ENCODE data around the gene LAMC3. TPM values are rescaled to one million over a fixed set of nuclear protein-coding genes. Genes with fewer than 3 reads are reported as not detected.

The LAMC3 gene
- total RNA-seq, 2 experiments from 2014 or later, result 0.19 to 0.20 TPM

GRCh38 chr9:131015876-131016397, 7.0 kb downstream of the LAMC3 start:
- Mint-ChIP-seq H3K4me1 (no peaks in the 10 kb centered on the region), H3K27me3 (peaks cover 5% of the 10 kb centered on the region), H3K9me3 (no peaks in the 10 kb centered on the region), H3K4me3 (no peak overlapping the region), H3K36me3 (no peaks in the 10 kb centered on the region), H3K27ac (no peak overlapping the region)
- DNase-seq, result no peak
- POLR2A ChIA-PET, result no interaction called here
- no peak for ATAC-seq (ENCODE audit: low read depth)

- Mint-ChIP-seq H3K36me3 (no peaks in the 10 kb centered on the region), H3K27ac (no peak overlapping the region), H3K4me3 (no peak overlapping the region), H3K27me3 (peaks cover 6% of the 10 kb centered on the region), H3K4me1 (no peaks in the 10 kb centered on the region), H3K9me3 (no peaks in the 10 kb centered on the region)
- POLR2A ChIA-PET, result no interaction called here
- DNase-seq, result no peak
- ATAC-seq (ENCODE audit: low read depth), result no peak
These were observed 8.1 kb downstream of the LAMC3 start for GRCh38 chr9:131017067-131017466.

- Mint-ChIP-seq H3K4me3 (no peak overlapping the region), H3K27ac (no peak overlapping the region), H3K36me3 (no peaks in the 10 kb centered on the region), H3K4me1 (peaks cover 3% of the 10 kb centered on the region), H3K9me3 (no peaks in the 10 kb centered on the region), H3K27me3 (peaks cover 6% of the 10 kb centered on the region)
- DNase-seq (no peak), ATAC-seq (ENCODE audit: low read depth) (no peak)
- POLR2A ChIA-PET, result no interaction called here
These were observed 9.6 kb downstream of the LAMC3 start for GRCh38 chr9:131018621-131019020.

- Mint-ChIP-seq H3K36me3 (no peaks in the 10 kb centered on the region), H3K27ac (no peak overlapping the region), H3K4me3 (no peak overlapping the region), H3K9me3 (no peaks in the 10 kb centered on the region), H3K27me3 (peaks cover 8% of the 10 kb centered on the region), H3K4me1 (peaks cover 3% of the 10 kb centered on the region)
- DNase-seq (no peak), ATAC-seq (ENCODE audit: low read depth) (no peak)
- POLR2A ChIA-PET, result no interaction called here
These were observed 10.6 kb downstream of the LAMC3 start for GRCh38 chr9:131019388-131020239.

GRCh38 chr9:131020388-131020787, 11.4 kb downstream of the LAMC3 start:
- Mint-ChIP-seq H3K4me1 (peaks cover 3% of the 10 kb centered on the region), H3K4me3 (no peak overlapping the region), H3K36me3 (no peaks in the 10 kb centered on the region), H3K9me3 (no peaks in the 10 kb centered on the region), H3K27ac (no peak overlapping the region), H3K27me3 (peaks cover 10% of the 10 kb centered on the region)
- POLR2A ChIA-PET, result no interaction called here
- no peak for DNase-seq
- no peak for ATAC-seq (ENCODE audit: low read depth)

- H3K27me3 Mint-ChIP-seq, result peaks cover 13% of the 10 kb centered on the region
- no peak for DNase-seq
- no peak overlapping the region for H3K4me3 Mint-ChIP-seq
- POLR2A ChIA-PET, result no interaction called here
- H3K9me3 Mint-ChIP-seq, result no peaks in the 10 kb centered on the region
- no peaks in the 10 kb centered on the region for H3K36me3 Mint-ChIP-seq
- peaks cover 3% of the 10 kb centered on the region for H3K4me1 Mint-ChIP-seq
- H3K27ac Mint-ChIP-seq, result no peak overlapping the region
- ATAC-seq (ENCODE audit: low read depth), result no peak
These were observed 11.9 kb downstream of the LAMC3 start for GRCh38 chr9:131020862-131021261.

- no peak overlapping the region for H3K27ac Mint-ChIP-seq
- peaks cover 3% of the 10 kb centered on the region for H3K4me1 Mint-ChIP-seq
- H3K4me3 Mint-ChIP-seq, result no peak overlapping the region
- ATAC-seq (ENCODE audit: low read depth) (no peak), DNase-seq (no peak)
- no peaks in the 10 kb centered on the region for H3K36me3 Mint-ChIP-seq
- POLR2A ChIA-PET, result no interaction called here
- no peaks in the 10 kb centered on the region for H3K9me3 Mint-ChIP-seq
- H3K27me3 Mint-ChIP-seq, result peaks cover 13% of the 10 kb centered on the region
These were observed 12.8 kb downstream of the LAMC3 start for GRCh38 chr9:131021785-131022184.

- peaks cover 10% of the 10 kb centered on the region for H3K27me3 Mint-ChIP-seq
These were observed 16.2 kb downstream of the LAMC3 start for GRCh38 chr9:131024978-131025868.

GRCh38 chr9:131025953-131026858, 17.2 kb downstream of the LAMC3 start:
- Mint-ChIP-seq H3K27me3 (peaks cover 8% of the 10 kb centered on the region), H3K9me3 (no peaks in the 10 kb centered on the region), H3K27ac (no peak overlapping the region), H3K4me3 (no peak overlapping the region), H3K36me3 (no peaks in the 10 kb centered on the region), H3K4me1 (peaks cover 3% of the 10 kb centered on the region)
- no peak for ATAC-seq (ENCODE audit: low read depth)
- DNase-seq, result no peak
- POLR2A ChIA-PET, result no interaction called here

More at GRCh38 chr9:131024978-131025868, 16.2 kb downstream of the LAMC3 start:
- ATAC-seq (ENCODE audit: low read depth) (no peak), DNase-seq (no peak)
- Mint-ChIP-seq H3K4me3 (no peak overlapping the region), H3K9me3 (no peaks in the 10 kb centered on the region), H3K4me1 (peaks cover 3% of the 10 kb centered on the region), H3K27ac (no peak overlapping the region), H3K36me3 (no peaks in the 10 kb centered on the region)
- POLR2A ChIA-PET, result no interaction called here

GRCh38 chr9:131027048-131027871, 18.3 kb downstream of the LAMC3 start:
- no peak for DNase-seq
- ATAC-seq (ENCODE audit: low read depth), result no peak
- Mint-ChIP-seq H3K9me3 (no peaks in the 10 kb centered on the region), H3K4me3 (no peak overlapping the region), H3K36me3 (no peaks in the 10 kb centered on the region), H3K27me3 (peaks cover 6% of the 10 kb centered on the region), H3K4me1 (peaks cover 3% of the 10 kb centered on the region), H3K27ac (no peak overlapping the region)
- POLR2A ChIA-PET, result no interaction called here

- ATAC-seq (ENCODE audit: low read depth) (no peak), DNase-seq (no peak)
- Mint-ChIP-seq H3K9me3 (no peaks in the 10 kb centered on the region), H3K27ac (no peak overlapping the region), H3K4me1 (peaks cover 2% of the 10 kb centered on the region), H3K36me3 (no peaks in the 10 kb centered on the region), H3K4me3 (no peak overlapping the region), H3K27me3 (peaks cover 6% of the 10 kb centered on the region)
- POLR2A ChIA-PET, result no interaction called here
These were observed 18.9 kb downstream of the LAMC3 start for GRCh38 chr9:131027872-131028179.

GRCh38 chr9:131028221-131028884, 19.4 kb downstream of the LAMC3 start:
- POLR2A ChIA-PET, result interaction anchor here (0.7 kb wide), 1 partner anchor 138 kb away, joined by 3 read pairs; no protein-coding TSS in a partner anchor
- Mint-ChIP-seq H3K36me3 (no peaks in the 10 kb centered on the region), H3K4me1 (no peaks in the 10 kb centered on the region), H3K27me3 (peaks cover 6% of the 10 kb centered on the region), H3K9me3 (no peaks in the 10 kb centered on the region), H3K27ac (no peak overlapping the region), H3K4me3 (no peak overlapping the region)
- ATAC-seq (ENCODE audit: low read depth) (no peak), DNase-seq (no peak)
